22Rv1 (cell line): ENCODE measurements around the gene KNDC1.

Source experiments
- ZFX ChIP-seq: fragments of 450-650 bp; IDR thresholded peaks from 2 replicates; pipeline ENCODE4 v1.6.1; 2017; ENCODE audit warnings: antibody characterized with exemption, borderline replicate concordance
- TF ChIP-seq, protein P1 (sequence below): fragments of 450-650 bp; IDR thresholded peaks from 2 replicates; pipeline ENCODE4 v1.5.1; 2017; ENCODE audit warnings: mild to moderate bottlenecking

DNA sequence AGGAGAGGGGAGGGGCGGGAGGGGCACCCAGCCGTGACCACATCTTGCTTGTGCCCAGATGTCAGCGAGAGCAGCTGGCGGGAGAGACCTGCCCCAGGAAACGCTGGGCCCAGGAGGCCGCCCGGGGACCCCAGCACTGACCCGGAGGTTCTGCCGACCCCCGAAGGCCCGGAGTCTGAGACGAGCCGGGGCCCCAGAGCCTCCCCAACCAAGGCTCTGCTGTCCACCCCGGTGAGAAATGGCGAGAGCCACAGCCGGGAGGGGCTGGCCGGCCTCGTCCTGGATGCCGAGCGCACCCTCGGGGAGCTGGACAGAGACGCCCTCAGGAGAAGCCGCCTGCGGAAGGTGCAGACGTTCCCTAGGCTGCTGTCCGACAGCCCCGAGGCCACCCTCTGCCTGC is 25.9 kb downstream of the KNDC1 start:
- TF ChIP-seq, protein P1, sequence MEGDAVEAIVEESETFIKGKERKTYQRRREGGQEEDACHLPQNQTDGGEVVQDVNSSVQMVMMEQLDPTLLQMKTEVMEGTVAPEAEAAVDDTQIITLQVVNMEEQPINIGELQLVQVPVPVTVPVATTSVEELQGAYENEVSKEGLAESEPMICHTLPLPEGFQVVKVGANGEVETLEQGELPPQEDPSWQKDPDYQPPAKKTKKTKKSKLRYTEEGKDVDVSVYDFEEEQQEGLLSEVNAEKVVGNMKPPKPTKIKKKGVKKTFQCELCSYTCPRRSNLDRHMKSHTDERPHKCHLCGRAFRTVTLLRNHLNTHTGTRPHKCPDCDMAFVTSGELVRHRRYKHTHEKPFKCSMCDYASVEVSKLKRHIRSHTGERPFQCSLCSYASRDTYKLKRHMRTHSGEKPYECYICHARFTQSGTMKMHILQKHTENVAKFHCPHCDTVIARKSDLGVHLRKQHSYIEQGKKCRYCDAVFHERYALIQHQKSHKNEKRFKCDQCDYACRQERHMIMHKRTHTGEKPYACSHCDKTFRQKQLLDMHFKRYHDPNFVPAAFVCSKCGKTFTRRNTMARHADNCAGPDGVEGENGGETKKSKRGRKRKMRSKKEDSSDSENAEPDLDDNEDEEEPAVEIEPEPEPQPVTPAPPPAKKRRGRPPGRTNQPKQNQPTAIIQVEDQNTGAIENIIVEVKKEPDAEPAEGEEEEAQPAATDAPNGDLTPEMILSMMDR: no peak
- no peak for TF ChIP-seq ZFX
